Camera-type eye (tissue), 1 donor: Measurements from ENCODE around the gene ATF6. TPM values are rescaled to one million over a fixed set of nuclear protein-coding genes. Genes with fewer than 3 reads are reported as not detected.

Experiments
- total RNA-seq: library from RNA; depleted of rRNA; stranded (reverse); fragments of >200 nt; gene quantifications from one replicate; pipeline ENCODE4 v1.2.3, GENCODE V29; 2014

ATF6 gene, protein sequence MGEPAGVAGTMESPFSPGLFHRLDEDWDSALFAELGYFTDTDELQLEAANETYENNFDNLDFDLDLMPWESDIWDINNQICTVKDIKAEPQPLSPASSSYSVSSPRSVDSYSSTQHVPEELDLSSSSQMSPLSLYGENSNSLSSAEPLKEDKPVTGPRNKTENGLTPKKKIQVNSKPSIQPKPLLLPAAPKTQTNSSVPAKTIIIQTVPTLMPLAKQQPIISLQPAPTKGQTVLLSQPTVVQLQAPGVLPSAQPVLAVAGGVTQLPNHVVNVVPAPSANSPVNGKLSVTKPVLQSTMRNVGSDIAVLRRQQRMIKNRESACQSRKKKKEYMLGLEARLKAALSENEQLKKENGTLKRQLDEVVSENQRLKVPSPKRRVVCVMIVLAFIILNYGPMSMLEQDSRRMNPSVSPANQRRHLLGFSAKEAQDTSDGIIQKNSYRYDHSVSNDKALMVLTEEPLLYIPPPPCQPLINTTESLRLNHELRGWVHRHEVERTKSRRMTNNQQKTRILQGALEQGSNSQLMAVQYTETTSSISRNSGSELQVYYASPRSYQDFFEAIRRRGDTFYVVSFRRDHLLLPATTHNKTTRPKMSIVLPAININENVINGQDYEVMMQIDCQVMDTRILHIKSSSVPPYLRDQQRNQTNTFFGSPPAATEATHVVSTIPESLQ
- total RNA-seq = 43.7 TPM

DNA sequence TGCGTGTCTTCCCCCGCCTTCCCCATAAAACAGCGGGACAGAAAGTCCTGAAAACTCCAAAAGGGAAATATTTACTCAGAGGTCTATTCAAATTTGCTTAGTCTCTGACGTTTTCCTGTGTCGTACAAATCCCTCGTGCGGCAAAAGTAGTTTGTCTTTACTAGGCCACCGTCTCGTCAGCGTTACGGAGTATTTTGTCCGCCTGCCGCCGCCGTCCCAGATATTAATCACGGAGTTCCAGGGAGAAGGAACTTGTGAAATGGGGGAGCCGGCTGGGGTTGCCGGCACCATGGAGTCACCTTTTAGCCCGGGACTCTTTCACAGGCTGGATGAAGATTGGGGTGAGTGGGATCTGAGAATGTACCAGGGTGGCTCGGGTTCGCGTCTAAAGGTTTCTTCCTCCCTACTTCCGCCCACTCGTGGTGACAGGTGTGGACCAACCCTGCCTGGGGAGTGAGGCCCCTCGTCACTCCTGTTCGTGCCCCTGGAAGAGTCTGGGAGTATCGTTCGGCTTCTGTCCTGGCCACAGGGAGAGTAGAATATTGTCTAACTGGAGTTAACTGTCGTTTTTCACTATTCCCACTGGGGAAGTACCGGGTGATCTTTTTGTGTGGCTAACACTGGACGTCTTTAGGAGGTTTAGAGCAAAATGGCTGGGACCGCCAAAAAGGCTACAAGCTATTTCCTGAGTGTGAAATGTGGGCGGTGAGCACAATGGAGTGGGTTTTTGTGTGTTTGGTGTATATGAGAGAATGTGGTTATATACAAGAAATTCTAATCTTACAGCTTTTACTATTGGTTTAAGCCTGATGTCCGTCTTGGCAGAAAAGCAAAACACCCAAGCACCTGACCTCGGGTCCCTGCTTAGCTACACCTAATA, at the start of gene ATF6:
ATF6 (plus strand) TSS at position 219 of the 880 bp plus-strand sequence; CDS start at position 260, 41 bp downstream.

GRCh38 chr1:161720956-161721737, 45.0 kb upstream of the ATF6 start, which contains the start of gene FCRLB:
Gene FCRLB, plus strand, starts transcription at chr1:161721544. Its CDS starts 1,129 bp downstream, at chr1:161722673.

DNA sequence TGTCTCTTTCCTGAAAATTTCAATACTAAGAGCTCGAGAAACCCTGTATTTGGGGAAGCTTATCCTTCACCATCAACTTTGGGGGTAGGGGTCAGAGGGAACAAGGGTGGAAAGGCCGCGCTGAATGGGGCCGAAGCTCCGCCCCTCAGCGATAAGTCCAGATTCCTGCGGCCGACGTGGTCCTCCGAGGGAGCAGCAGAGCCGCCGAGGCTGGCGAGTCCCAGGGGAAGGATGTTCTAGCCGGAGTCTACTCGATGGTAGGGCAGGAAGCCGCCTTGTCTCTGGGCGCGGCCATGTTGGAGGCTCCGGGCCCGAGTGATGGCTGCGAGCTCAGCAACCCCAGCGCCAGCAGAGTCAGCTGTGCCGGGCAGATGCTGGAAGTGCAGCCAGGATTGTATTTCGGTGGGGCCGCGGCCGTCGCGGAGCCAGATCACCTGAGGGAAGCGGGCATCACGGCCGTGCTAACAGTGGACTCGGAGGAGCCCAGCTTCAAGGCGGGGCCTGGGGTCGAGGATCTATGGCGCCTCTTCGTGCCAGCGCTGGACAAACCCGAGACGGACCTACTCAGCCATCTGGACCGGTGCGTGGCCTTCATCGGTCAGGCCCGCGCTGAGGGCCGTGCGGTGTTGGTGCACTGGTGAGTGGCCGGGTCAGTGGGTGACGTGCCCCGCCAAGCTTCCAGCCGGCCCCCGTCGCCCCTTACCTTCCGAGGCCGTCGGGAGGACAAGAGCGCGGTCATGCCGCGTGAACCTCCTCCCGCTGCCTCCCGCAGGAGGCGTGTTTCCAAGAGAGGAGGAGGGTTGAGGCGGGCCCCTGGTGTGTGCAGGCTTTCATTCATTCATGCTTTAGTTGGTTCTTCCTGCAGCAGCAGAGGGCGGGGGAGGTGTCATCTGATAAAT, 16.4 kb upstream of the ATF6 start, which contains the start of gene DUSP12:
DUSP12 (plus strand) TSS at position 278 of the 899 bp plus-strand sequence; CDS start at position 294, 16 bp downstream.

Other genes starting within 250 kb of the ATF6 start
- 105 TPM for gene HSPA6, start 241.8 kb upstream of the ATF6 start, total RNA-seq
- gene FCGR3A, start 216.5 kb upstream of the ATF6 start, total RNA-seq = 2.9 TPM
- 0.99 TPM for gene FCGR3B, start 135.1 kb upstream of the ATF6 start, total RNA-seq
- gene FCGR2B, start 103.2 kb upstream of the ATF6 start, total RNA-seq = 1.9 TPM
- gene FCRLA, start 59.1 kb upstream of the ATF6 start, total RNA-seq = not detected
- gene FCRLB, start 44.8 kb upstream of the ATF6 start, total RNA-seq = 0.88 TPM
- 71.5 TPM for gene DUSP12, start 16.5 kb upstream of the ATF6 start, total RNA-seq